Adipocyte (in vitro differentiated cells): ENCODE measurements around the gene SYTL2.

Experiments
- DNase-seq: peaks from one replicate; pipeline ENCODE4 v3.0.0-alpha.2; 2015; ENCODE audit warnings: low read depth
- H3K27me3 ChIP-seq: replicated peaks from 2 replicates; pipeline ENCODE4 v1.7.0; 2013; ENCODE audit warnings: mild to moderate bottlenecking, low read length, moderate library complexity; ENCODE audit not compliant: control insufficient read depth, insufficient read depth
- H3K36me3 ChIP-seq: 2 replicates; pipeline ENCODE4 v1.7.0; 2013; ENCODE audit warnings: low read length, mild to moderate bottlenecking, moderate library complexity; ENCODE audit not compliant: control insufficient read depth, insufficient read depth, severe bottlenecking
- H3K4me1 ChIP-seq: 2 replicates; pipeline ENCODE4 v1.7.0; 2013; ENCODE audit warnings: mild to moderate bottlenecking, low read length, moderate library complexity; ENCODE audit not compliant: control insufficient read depth, insufficient read depth
- H3K4me3 ChIP-seq: 2 replicates; pipeline ENCODE4 v1.7.0; 2013; ENCODE audit warnings: mild to moderate bottlenecking, low read length, moderate library complexity
- H3K9ac ChIP-seq: 2 replicates; pipeline ENCODE4 v1.7.0; 2013; ENCODE audit warnings: mild to moderate bottlenecking, low read length, moderate library complexity
- H3K9me3 ChIP-seq: 2 replicates; pipeline ENCODE4 v1.7.0; 2013; ENCODE audit warnings: mild to moderate bottlenecking, low read length, moderate library complexity; ENCODE audit not compliant: control insufficient read depth

SYTL2 gene

GRCh38 chr11:85746670-85747069 lies 64.3 kb downstream of the SYTL2 start:
- no peaks in the 10 kb centered on the region for H3K9me3 ChIP-seq
- no peaks in the 10 kb centered on the region for H3K36me3 ChIP-seq
- no peak for DNase-seq
- H3K4me3 ChIP-seq: no peak overlapping the region
- no peaks in the 10 kb centered on the region for H3K27me3 ChIP-seq
- H3K4me1 ChIP-seq: peaks cover 10% of the 10 kb centered on the region
- H3K9ac ChIP-seq: no peak overlapping the region

GRCh38 chr11:85745626-85746025 lies 65.3 kb downstream of the SYTL2 start:
- Histone ChIP-seq H3K4me1 (peaks cover 10% of the 10 kb centered on the region), H3K4me3 (no peak overlapping the region)
- DNase-seq: no peak

GRCh38 chr11:85742873-85743275 lies 68.1 kb downstream of the SYTL2 start:
- Histone ChIP-seq H3K27me3 (no peaks in the 10 kb centered on the region), H3K4me1 (no peaks in the 10 kb centered on the region), H3K36me3 (no peaks in the 10 kb centered on the region), H3K9ac (no peak overlapping the region), H3K4me3 (no peak overlapping the region), H3K9me3 (no peaks in the 10 kb centered on the region)
- no peak for DNase-seq

More at GRCh38 chr11:85745626-85746025, 65.3 kb downstream of the SYTL2 start:
- H3K36me3 ChIP-seq: no peaks in the 10 kb centered on the region
- H3K9me3 ChIP-seq: no peaks in the 10 kb centered on the region
- no peak overlapping the region for H3K9ac ChIP-seq
- H3K27me3 ChIP-seq: no peaks in the 10 kb centered on the region

- no peaks in the 10 kb centered on the region for H3K9me3 ChIP-seq
- no peak for DNase-seq
- no peaks in the 10 kb centered on the region for H3K27me3 ChIP-seq
- no peak overlapping the region for H3K9ac ChIP-seq
- H3K36me3 ChIP-seq: no peaks in the 10 kb centered on the region
- no peak overlapping the region for H3K4me3 ChIP-seq
- no peaks in the 10 kb centered on the region for H3K4me1 ChIP-seq
Measured at GRCh38 chr11:85742348-85742747, 68.6 kb downstream of the SYTL2 start.

- H3K36me3 ChIP-seq: no peaks in the 10 kb centered on the region
- no peak overlapping the region for H3K4me3 ChIP-seq
- H3K9ac ChIP-seq: no peak overlapping the region
- no peaks in the 10 kb centered on the region for H3K9me3 ChIP-seq
- no peaks in the 10 kb centered on the region for H3K4me1 ChIP-seq
- peak; percentile 73 for DNase-seq
- no peaks in the 10 kb centered on the region for H3K27me3 ChIP-seq
Measured at GRCh38 chr11:85740481-85741400, 70.2 kb downstream of the SYTL2 start.

- Histone ChIP-seq H3K4me3 (no peak overlapping the region), H3K9me3 (no peaks in the 10 kb centered on the region), H3K4me1 (no peaks in the 10 kb centered on the region), H3K36me3 (no peaks in the 10 kb centered on the region), H3K27me3 (no peaks in the 10 kb centered on the region), H3K9ac (no peak overlapping the region)
- no peak for DNase-seq
Measured at GRCh38 chr11:85737738-85738137, 73.2 kb downstream of the SYTL2 start.

GRCh38 chr11:85735876-85736460 lies 75.0 kb downstream of the SYTL2 start:
- Histone ChIP-seq H3K27me3 (no peaks in the 10 kb centered on the region), H3K4me1 (no peaks in the 10 kb centered on the region), H3K9ac (no peak overlapping the region), H3K4me3 (no peak overlapping the region), H3K9me3 (no peaks in the 10 kb centered on the region), H3K36me3 (no peaks in the 10 kb centered on the region)
- DNase-seq: no peak

- Histone ChIP-seq H3K4me3 (no peak overlapping the region), H3K9me3 (no peaks in the 10 kb centered on the region), H3K4me1 (no peaks in the 10 kb centered on the region), H3K36me3 (no peaks in the 10 kb centered on the region), H3K27me3 (no peaks in the 10 kb centered on the region), H3K9ac (no peak overlapping the region)
- DNase-seq: no peak
Measured at GRCh38 chr11:85732965-85733364, 78.0 kb downstream of the SYTL2 start.

- no peak overlapping the region for H3K9ac ChIP-seq
- peaks cover 12% of the 10 kb centered on the region for H3K4me1 ChIP-seq
- no peaks in the 10 kb centered on the region for H3K9me3 ChIP-seq
- no peaks in the 10 kb centered on the region for H3K27me3 ChIP-seq
- no peaks in the 10 kb centered on the region for H3K36me3 ChIP-seq
- H3K4me3 ChIP-seq: no peak overlapping the region
- no peak for DNase-seq
Measured at GRCh38 chr11:85726381-85726780, 84.6 kb downstream of the SYTL2 start.

GRCh38 chr11:85725510-85726258 lies 85.3 kb downstream of the SYTL2 start:
- Histone ChIP-seq H3K4me3 (no peak overlapping the region), H3K9me3 (no peaks in the 10 kb centered on the region), H3K27me3 (no peaks in the 10 kb centered on the region), H3K9ac (no peak overlapping the region), H3K4me1 (peaks cover 12% of the 10 kb centered on the region), H3K36me3 (no peaks in the 10 kb centered on the region)
- peak; percentile 68 for DNase-seq

- Histone ChIP-seq H3K27me3 (no peaks in the 10 kb centered on the region), H3K9me3 (no peaks in the 10 kb centered on the region), H3K4me1 (peaks cover 12% of the 10 kb centered on the region), H3K36me3 (no peaks in the 10 kb centered on the region), H3K9ac (no peak overlapping the region), H3K4me3 (no peak overlapping the region)
- no peak for DNase-seq
Measured at GRCh38 chr11:85724748-85725465, 86.0 kb downstream of the SYTL2 start.
